Left cardiac atrium (tissue), 4 donors: ENCODE results near the gene TTLL3. TPM values are rescaled to one million over a fixed set of nuclear protein-coding genes. Genes with fewer than 3 reads are reported as not detected.
"Not testable (repeated sequence)": the region's sequence is repeated elsewhere in the genome, so short reads cannot be mapped to it uniquely, and the experiment has no call there.

Source experiments
- ATAC-seq, 2 donors: fragments of 200-7000 bp; cut with Tn5 transposase; one replicate each; pipeline ENCODE4 v1.9.1; 2020; ENCODE audit warnings: mild to moderate bottlenecking in 2 of 2, moderate library complexity in 2 of 2
- DNase-seq: peaks from one replicate; pipeline ENCODE4 v3.0.0-alpha.2; 2020
- intact Hi-C, 2 donors: fragments of 100-400 bp; cut with DNase I; formaldehyde crosslinking; loops; one replicate each; pipeline versions ENCODE4 v1.14.1 to v1.15.1; 2022 to 2023
- total RNA-seq, 2 donors: library from RNA; stranded (reverse); fragmentation: NEBNext Ultra II Directional; extraction: Animal tissue kit (Norgen Biotek cat#: 25700); gene quantifications; one replicate each; pipeline ENCODE4 v1.2.1, GENCODE V29; 2021
- donor health status: DM: no; HTN: yes; CAD: no.
- donor health status: DM: no; HTN: yes; CAD: no; lungs with severe emphysema.
- donor health status: DM: yes; HTN: yes; CAD: no.
- donor health status: Dilated cardiomyopathy.

The TTLL3 gene
- total RNA-seq, 2 donors from 2014 or later, result 15.4 to 20.4 TPM

- no peak for ATAC-seq
- intact Hi-C loops, result no loop called here
- DNase-seq, result no peak
These were observed 49.5 kb downstream of the TTLL3 start for GRCh38 chr3:9859530-9860025.

- ATAC-seq (no peak), DNase-seq (no peak)
- intact Hi-C loops, result no loop called here
These were observed 51.1 kb downstream of the TTLL3 start for GRCh38 chr3:9861201-9861600.

GRCh38 chr3:9861626-9862130 lies 51.6 kb downstream of the TTLL3 start:
- ATAC-seq (no peak), DNase-seq (no peak)
- intact Hi-C loops, result no loop called here

DNA sequence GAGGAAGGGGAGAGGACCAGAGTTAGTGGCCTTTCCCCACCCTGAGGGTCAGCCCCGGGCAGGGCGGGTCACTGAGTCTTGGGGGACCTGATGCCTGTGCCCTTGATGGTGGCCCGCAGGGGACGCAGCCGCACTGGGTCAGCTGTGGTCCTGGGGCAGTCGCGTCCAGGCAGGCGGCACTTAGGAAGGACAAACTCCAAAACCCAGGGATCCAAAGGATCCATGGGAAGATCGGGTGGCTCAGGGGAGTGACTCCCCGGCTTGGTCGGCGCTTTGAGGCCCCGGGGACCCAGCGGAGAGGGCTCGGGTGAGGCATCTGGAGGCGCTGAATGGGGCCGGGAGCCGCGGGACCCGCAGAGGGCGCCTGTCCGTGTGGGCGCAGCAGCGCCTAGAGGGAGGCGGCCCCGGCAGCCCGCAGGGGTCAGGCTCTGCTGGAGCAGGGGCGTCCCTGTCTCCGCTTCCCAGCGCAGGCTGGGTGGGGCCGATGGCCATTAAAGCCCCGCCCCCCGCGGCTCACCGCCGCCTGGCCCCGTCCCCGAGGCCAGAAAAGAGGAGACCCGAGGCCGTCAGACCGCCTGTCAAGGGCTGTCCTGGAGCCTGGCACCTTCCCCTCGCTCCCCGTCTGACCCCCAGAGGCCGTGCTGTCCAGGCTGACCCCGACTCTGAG lies 52.5 kb downstream of the TTLL3 start:
- ATAC-seq (peak; percentile 74 to 91), DNase-seq (peak; percentile 77)
- intact Hi-C loops, result no loop called here

DNA sequence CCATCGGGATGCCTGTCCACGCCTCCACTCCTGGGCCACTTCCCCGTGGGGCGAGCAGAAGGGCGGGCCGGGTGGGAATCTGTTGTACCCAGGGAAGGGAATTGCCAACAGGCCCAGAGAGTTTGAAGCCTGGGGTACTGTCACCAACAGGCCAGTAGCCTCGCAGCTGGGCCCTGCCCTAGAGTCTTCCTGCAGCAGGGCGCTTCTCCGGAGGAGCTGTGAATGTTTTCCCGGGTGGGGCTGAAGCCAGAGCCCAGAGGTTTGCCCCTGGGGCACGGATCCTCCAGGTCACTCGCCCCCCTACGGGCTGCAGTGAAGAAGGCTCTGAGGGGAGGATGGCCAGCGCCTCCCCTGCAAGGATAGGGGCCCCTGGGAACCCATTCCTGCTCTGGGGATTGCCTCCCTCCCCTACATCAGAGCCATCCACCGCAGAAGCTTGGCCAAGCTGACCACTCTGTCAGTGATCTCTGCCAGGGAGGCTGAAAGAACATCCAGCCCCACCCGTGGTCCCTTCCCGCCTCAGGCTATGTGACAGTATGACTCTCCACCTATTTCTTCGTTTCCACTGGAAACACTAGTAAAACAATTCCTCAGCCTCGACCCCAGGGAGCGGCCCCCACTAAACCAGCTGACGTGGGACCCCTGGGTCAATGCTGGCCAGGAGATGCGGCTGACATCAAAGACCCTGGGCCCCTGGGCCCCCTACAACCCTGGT lies 53.2 kb downstream of the TTLL3 start:
- intact Hi-C loops, result no loop called here
- DNase-seq (no peak), ATAC-seq (peak; percentile 3 to 10)

- peak; percentile 57 for DNase-seq
- ATAC-seq, result peak; percentile 34 to 51
- intact Hi-C loops, result no loop called here
These were observed 54.3 kb downstream of the TTLL3 start for GRCh38 chr3:9864200-9864927.

- DNase-seq, ATAC-seq, intact Hi-C loops: not testable (repeated sequence)
These were observed 55.1 kb downstream of the TTLL3 start for GRCh38 chr3:9865125-9865637.

DNA sequence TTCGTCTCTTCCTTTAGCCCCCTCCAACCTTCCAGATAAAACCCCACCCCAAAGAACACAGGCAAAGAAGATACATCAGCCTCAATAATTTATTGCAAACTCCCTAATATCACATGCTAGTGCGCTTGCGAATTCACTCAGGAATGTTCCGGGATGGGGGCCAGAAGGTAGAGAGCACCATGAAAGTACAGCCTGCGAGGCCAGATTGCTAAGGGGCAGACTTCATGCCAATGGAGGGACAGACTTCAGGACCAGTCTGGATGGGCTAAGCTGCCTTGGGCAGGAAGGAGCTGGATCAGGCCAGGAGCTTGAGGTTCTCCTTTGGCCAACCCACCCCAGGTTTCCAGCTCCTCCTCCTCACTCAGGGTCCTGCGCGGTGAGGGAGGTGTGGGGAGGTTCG lies 56.6 kb downstream of the TTLL3 start:
- intact Hi-C loops, result no loop called here
- ATAC-seq (no peak), DNase-seq (no peak)

GRCh38 chr3:9867106-9867505 lies 57.0 kb downstream of the TTLL3 start:
- ATAC-seq, result no peak
- no peak for DNase-seq
- intact Hi-C loops, result no loop called here

- intact Hi-C loops, result no loop called here
- no peak for DNase-seq
These were observed 59.9 kb downstream of the TTLL3 start for GRCh38 chr3:9869955-9870354.

GRCh38 chr3:9870978-9871377 lies 60.9 kb downstream of the TTLL3 start:
- intact Hi-C loops, result no loop called here
- no peak for ATAC-seq
- DNase-seq, result no peak

More at GRCh38 chr3:9869955-9870354, 59.9 kb downstream of the TTLL3 start:
- no peak for ATAC-seq

DNA sequence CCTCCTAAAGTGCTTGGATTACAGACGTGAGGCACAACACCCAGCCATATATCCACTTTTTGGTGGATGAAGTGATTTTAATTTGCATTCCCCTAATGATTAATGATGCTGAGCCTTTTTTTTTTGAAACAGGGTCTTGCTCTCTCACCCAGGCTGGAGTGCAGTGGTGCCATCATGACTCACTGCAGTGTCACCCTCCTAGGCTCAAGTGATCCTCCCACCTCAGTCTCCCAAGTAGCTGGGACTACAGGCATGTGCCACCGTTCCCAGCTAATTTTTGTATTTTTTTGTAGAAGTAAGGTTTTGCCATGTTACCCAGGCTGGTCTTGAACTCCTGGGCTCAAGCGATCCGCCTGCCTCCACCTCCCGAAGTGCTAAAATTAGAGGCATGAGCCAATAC lies 62.0 kb downstream of the TTLL3 start:
- ATAC-seq, intact Hi-C loops, DNase-seq: not testable (repeated sequence)

DNA sequence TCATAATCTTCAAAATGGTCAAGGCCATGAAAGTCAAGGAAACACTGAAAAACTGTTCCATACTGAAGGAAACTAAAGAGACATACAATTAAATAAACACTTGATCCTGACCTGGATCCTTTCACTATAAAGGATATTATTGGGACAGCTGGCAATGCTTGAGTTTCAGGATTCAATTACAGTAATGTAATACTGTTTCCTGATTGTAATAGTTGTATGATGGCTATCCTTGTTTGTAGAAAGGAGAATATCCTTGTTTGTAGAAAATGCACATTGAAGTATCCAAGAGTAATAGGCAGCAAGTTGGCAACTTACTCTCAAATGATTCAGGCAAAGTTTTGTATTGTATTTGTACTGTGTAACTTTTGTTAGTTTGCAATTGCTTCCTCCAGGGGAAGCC lies 65.4 kb downstream of the TTLL3 start:
- intact Hi-C loops, result no loop called here
- ATAC-seq (no peak), DNase-seq (no peak)

DNA sequence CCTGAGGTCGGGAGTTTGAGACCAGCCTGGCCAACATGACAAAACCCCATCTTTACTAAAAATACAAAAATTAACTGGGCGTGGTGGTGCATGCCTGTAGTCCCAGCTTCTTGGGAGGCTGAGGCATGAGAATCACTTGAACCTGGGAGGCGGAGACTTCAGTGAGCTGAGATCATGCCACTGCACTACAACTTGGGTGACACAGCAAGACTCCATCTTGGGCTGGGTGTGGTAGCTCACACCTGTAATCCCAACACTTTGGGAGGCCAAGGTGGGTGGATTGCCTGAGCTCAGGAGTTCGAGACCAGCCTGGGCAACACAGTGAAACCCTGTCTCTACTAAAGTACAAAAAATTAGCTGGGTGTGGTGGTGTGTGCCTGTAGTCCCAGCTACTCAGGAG lies 66.2 kb downstream of the TTLL3 start:
- ATAC-seq, DNase-seq, intact Hi-C loops: not testable (repeated sequence)

GRCh38 chr3:9876991-9877390 lies 66.9 kb downstream of the TTLL3 start:
- no peak for DNase-seq
- ATAC-seq, result no peak
- intact Hi-C loops, result no loop called here

GRCh38 chr3:9878700-9879099 lies 68.6 kb downstream of the TTLL3 start:
- peak in 1 of 2 donors; percentile 83 for ATAC-seq

GRCh38 chr3:9879830-9880549 lies 69.9 kb downstream of the TTLL3 start, which contains the start of gene CIDEC:
TSS of gene CIDEC (minus strand) at chr3:9880253. CDS start at chr3:9878486, 1,767 bp downstream.
- no peak for DNase-seq
- ATAC-seq, result peak in 1 of 2 donors; percentile 59
- intact Hi-C loops, result no loop called here

More at GRCh38 chr3:9878700-9879099, 68.6 kb downstream of the TTLL3 start:
- intact Hi-C loops, result no loop called here
- no peak for DNase-seq

- no peak for DNase-seq
- intact Hi-C loops, result no loop called here
- ATAC-seq, result no peak
These were observed 71.4 kb downstream of the TTLL3 start for GRCh38 chr3:9881441-9881840.
